Panc1 (cell line): Measurements from ENCODE around the gene GPRC5B.

ENCODE experiments used
- CTCF ChIP-seq: fragments of 450-650 bp; IDR thresholded peaks from 2 replicates; pipeline ENCODE4 v1.5.1; 2017; ENCODE audit warnings: mild to moderate bottlenecking
- POLR2AphosphoS5 ChIP-seq: IDR thresholded peaks from 2 replicates; pipeline ENCODE4 v1.6.1; 2012; ENCODE audit warnings: mild to moderate bottlenecking, low read depth, low read length, moderate library complexity
- TCF7L2 ChIP-seq: IDR thresholded peaks from 2 replicates; pipeline ENCODE4 v1.6.1; 2011; ENCODE audit warnings: mild to moderate bottlenecking, low read depth, low read length, inconsistent platforms

- TF ChIP-seq POLR2AphosphoS5 (no peak), CTCF (no peak), TCF7L2 (no peak)
Measured at GRCh38 chr16:19835196-19835595, 49.5 kb downstream of the GPRC5B start.
